HG02588 (cell line): ENCODE data around the gene ARMC5.
"Not testable (repeated sequence)": the region's sequence is repeated elsewhere in the genome, so short reads cannot be mapped to it uniquely, and the experiment has no call there.

ENCODE experiments used
- ATAC-seq: cut with Tn5 transposase; IDR thresholded peaks from one replicate; pipeline ENCODE4 v1.9.1; 2021; ENCODE audit warnings: mild to moderate bottlenecking, moderate library complexity; ENCODE audit not compliant: unreplicated experiment

Gene ARMC5

DNA sequence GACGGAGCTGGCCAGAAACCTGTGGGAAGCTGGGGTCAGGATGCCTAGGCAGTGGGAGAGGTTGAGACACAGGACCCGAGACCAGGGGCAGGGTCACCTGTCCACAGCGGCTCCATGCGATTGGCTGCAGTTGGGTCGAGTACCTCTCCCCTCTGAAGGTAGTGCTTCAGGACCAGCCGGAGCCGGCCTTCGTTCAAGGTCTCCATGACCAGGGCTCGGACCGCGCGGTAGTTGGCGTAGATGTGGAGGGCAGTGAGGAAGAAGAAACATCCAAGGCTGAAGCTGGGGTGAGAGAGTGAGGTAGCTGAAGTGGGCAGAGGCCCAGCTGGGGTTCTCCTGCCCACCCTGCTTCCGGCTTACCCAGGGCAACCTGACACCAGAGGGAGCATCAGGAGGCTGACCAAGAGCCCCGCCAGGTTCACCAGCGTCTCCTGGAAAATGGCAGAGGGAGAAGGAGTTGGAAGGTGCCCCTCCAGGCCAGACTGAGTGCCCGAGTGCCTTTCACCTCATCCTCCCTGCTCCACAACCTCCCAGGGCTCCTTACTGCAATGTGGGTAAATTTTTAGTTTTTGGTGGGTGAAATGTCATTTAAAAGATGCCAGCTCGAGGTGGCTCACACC lies 34.3 kb downstream of the ARMC5 start:
- ATAC-seq = no peak

DNA sequence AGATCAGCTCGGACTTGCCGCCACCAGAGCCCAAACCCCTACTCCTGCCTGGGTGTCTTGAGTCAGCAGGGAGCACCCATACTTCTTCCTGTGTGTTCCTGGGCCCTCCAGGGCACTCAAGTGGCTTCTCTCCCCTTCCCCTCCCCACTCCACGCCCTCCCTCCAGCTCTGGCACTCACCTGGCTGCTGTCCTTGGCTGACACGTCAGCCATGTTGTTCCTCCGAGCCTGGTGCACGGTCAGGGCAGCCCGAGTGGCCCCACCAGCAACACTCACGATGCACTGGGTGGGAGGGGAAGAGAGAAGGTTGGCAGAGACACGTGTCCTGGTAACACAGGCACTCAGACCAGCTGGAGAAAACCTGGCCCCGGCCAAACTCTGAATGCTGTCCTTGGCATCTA lies 37.4 kb downstream of the ARMC5 start:
- ATAC-seq = no peak

DNA sequence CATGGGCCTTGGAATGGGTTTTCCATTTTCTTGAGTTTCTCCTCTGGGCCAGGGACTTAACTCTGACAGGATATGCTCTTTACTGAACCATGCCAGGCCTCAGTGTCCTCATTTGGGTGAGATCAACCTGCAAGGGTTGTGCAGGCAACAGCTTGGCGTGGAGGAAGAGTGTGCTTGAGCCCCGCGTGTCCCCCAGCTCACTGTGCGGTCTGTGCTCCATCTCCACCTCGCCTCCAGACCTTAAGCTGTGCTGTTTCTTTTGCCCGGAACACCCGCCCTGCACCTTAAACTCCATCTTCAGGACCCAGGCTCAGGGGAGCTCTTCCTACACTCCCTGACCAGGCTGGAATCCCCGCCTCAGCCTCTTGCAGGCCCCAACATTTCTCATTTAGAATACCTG lies 39.2 kb downstream of the ARMC5 start:
- ATAC-seq = no peak

DNA sequence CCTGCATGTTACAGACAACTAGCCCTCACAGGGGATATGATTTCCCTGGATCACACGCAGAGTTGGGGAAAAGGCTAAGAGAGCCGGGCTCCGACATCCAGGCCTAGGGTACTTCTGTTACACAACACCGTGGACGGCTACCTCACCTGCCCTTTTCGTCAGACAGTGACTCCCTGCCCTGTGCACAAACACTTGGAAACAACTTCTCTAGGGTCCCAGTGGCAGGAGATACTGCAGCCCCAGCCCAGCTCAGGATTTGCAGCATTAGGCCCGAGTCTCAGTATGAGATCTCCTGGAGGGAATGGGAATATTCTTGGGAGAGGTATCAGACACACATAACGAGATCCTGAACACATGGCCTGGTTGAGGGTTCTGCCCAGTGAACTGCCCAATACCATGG lies 40.6 kb downstream of the ARMC5 start:
- no peak for ATAC-seq

DNA sequence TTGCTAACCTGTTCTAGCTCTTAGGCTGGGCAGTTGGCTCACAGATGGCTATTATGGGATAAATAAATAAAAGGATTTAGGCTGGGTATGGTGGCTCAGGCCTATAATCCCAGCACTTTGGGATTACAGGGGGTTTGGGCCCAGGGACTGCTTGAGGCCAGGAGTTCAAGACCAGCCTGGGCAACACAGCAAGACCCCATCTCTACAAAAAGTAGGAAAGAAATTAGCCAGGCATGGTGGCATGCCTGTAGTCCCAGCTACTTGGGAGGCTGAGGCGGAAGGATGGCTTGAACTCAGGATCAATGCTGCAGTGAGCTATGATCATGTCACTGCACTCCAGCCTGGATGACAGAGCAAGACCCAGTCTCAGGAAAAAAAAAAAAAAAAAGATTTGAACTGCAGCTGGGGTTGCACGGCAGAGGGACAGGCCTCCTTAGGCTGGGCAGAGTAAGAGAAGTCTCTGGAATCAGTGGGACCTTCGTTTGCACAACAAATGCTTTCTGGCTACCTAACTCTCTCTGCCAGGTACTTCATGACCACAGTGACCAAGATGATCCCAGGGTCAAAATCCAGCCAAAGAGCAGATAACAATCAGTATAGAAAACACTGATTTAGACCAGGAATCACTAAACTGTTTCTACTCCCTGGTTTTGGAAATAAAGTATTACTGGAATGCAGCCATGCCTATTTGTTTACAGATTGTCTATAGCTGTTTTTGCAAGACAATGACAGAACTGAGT lies 42.1 kb downstream of the ARMC5 start:
- ATAC-seq = no peak

DNA sequence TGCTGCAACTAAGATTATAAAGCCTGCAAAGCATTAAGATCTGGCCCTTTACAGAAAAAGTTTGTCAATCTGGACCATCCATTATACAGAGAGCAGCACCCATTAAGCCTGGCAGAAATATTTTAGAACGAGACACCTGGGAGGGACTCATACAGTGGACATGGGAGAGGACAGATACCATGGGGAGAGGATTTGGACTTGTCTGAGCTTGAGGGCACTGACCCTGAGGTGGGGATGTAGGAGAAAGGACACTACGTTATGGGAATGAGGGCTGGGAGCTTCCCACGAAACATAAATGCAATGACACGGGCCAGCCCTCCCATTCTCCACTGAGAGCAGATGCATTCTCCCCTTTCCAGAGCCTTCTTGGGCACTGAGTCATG lies 42.7 kb downstream of the ARMC5 start:
- ATAC-seq = no peak

DNA sequence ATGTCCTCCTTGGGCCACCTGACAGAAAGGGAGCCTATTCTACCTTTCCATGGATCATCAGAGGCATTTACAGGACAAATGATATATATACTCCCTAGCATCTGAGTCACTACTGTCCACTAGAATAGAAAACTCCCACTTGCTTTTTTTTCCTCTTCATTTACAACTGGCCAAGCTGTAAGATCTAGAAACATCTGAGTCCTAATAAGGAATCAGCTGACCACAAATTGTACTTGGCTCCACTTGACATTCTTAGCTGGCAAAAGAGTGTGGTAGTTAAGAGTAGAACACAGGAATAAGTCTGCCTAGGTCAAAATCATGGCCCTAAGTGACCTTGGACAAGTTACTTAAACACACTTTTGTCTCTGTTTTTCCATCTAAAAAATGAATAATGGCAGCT lies 43.7 kb downstream of the ARMC5 start:
- ATAC-seq = no peak

DNA sequence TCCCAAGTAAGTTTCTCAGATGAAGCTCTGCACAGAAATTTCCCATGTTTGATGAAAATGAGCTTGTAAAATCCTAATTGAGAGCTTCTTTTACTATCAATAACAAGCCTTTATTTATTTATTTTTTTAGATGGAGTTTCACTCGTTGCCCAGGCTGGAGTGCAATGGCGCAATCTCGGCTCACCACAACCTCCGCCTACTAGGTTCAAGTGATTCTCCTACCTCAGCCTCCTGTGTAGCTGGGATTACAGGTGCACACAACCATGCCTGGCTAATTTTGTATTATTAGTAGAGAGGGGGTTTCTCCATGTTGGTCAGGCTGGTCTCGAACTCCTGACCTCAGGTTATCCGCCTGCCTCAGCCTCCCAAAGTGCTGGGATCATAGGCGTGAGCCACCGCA lies 44.3 kb downstream of the ARMC5 start:
- ATAC-seq = not testable (repeated sequence)

DNA sequence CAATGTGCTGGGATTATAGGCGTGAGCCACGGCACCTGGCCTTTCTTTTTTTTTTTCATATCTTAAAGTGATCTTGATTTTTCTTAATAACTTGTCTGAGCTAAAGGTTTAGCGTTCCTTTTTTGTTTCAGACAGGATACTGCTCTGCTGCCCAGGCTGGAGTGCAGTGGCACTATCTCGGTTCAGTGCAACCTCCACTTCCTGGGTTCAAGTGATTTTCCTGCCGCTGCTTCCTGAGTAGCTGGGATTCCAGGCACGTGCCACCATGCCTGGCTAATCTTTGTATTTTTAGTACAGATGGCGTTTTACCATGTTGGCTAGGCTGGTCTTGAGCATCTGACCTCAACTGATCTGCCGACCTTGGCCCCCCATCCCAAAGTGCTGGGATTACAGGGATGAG lies 44.9 kb downstream of the ARMC5 start:
- ATAC-seq = no peak

DNA sequence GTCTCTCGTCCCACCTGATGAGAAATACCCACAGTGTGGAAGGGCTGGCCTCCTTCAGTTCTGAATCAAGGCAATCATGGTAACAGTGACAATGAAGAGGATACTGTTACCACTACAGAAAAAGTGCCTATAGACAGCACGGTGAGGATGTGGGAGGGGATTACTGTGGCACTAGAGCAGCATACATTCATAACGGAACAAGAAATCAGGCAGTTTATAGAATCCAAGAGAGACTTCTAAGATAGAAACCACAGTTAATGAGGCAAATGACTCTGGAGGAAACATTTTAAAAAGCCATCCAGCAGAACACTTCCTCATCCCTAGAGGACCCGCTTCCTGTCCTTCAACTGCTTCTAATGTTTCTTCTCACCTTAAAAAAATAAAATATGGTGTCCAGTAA lies 46.2 kb downstream of the ARMC5 start:
- no peak for ATAC-seq

DNA sequence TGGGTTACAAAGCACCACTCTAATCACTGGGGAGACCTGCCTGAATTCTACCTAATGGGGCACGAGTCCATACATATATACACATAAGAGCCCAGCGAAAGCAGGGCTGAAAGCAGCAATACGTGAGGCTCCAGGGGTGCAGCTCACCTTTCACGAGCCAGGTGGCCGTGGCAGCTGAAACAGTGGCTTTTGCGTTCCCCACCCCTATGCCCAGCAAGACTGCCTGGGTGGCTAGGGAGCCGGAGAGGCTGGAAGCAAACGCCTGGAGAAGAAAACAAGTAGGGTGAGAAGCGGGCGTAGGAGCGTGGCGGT lies 48.3 kb downstream of the ARMC5 start:
- ATAC-seq = no peak

DNA sequence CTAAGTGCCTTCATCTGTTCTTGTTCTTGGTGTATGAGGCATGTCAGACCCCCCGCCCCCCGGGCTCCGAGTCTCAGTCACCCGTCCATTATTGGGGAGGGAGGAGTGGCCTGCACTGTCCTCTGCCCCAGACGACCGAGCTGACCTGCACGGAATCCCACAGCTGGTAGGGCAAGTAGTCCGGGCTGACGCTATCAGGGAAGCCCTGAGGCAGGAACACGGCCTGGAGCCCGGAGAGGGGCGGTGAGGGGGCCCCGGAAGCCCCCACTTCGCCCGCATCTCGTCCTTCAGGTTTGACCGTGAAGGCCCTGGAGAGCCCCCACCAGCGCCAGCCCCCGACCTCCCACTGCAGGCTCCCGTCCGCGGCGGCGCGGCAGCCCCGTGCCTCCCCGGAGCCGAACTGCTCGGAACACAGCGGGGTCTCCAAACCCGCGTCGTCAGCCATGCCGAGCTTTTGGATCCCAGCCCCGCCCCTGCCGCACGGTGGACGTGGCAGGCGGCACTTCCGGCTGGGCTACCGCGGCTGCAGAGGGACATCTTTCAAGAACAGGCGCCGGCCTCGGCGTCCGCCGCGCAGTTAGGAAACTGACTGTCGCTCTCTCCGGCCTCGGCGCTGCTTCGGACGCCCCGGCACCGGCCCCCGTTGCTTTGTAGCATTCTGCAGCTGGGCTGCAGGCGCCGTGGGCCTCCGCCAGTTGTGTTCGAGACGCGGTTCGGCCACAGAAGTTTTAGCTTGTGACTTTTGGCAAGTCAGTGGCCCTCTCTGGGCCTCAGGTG lies 48.8 kb downstream of the ARMC5 start, which contains the start of gene RUSF1:
Gene RUSF1, minus strand, starts transcription at position 463 of the 777 bp plus-strand sequence. Its CDS starts 18 bp downstream, at position 445.
- peak; percentile 85 for ATAC-seq

DNA sequence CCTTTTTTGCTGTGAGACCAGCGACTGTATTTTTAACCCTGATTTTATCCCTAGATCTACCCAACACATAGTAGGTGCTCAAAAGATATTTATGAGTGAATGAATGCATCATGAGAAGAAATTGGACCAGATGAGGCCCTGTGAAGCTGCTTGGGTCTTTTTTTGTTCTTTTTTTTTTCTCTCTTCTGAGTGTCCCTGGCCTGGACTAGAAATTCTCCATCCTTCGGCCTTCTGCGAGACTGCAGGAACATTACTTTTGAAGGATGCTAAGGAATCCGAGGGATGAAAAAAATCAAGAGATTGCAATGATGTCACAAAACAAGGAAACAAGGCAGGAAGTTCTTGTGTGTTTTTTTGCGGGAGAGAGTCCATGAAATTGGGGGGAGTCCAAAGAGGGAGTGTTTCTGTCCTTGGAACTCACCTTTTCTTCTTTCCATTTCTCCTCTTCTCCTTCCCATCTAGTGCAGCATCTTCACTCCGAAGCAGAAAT lies 49.5 kb downstream of the ARMC5 start:
- no peak for ATAC-seq

DNA sequence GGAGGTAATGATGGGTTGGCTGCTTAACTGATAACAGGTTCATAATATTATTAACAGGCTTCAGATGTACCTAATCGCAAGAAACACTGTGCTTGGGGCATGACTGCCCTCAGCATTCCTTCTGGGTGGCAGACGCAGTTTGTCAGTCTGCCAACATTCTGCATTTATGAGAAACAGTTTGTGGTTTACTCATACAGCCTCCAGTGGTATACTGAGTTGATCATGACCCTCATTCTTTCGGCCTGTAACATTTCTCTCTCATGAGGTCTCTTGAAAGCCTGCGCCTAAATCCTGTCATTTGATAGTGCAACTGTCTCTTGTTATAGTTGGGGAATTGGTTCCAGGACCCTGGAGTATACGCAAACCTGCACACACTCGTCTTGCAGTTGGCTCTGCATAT lies 53.8 kb downstream of the ARMC5 start:
- no peak for ATAC-seq

DNA sequence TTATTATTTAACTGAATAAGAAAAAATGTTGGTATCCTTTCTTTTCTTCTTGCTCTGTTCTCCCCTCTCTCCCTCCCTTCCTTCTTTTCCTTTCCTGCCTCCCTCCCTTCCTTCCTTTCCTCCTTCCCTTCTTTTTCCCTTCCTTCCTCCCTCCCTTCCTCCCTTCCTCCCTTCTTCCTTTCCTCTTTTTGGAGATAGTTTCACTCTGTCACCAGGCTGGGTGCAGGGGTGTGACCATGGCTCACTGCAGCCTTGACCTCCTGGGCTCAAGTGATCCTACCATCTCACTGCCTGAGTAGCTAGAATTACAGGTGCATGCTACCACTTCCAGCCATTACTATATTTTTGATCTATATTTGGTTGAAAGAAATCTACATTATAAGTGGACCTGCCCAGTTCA lies 54.6 kb downstream of the ARMC5 start:
- no peak for ATAC-seq
